ENCODE data around the gene GBF1.
"Not testable (repeated sequence)": the region's sequence is repeated elsewhere in the genome, so short reads cannot be mapped to it uniquely, and the experiment has no call there.

The GBF1 gene

GRCh38 chr10:102245082-102245931 lies at the start of gene GBF1:
Gene GBF1 (plus strand): TSS chr10:102245532. CDS start chr10:102258939, 13,407 bp downstream.
- peak; percentile 99 for DNase-seq (ENCODE audit: low spot score)

- DNase-seq (ENCODE audit: low spot score) = no peak
These were observed 48.4 kb upstream of the GBF1 start for GRCh38 chr10:102196893-102197292.

- no peak for DNase-seq (ENCODE audit: low spot score)
These were observed 47.3 kb upstream of the GBF1 start for GRCh38 chr10:102198027-102198426.

- no peak for DNase-seq (ENCODE audit: low spot score)
These were observed 44.3 kb upstream of the GBF1 start for GRCh38 chr10:102200751-102201640.

GRCh38 chr10:102202386-102202785 lies 42.9 kb upstream of the GBF1 start:
- DNase-seq (ENCODE audit: low spot score) = no peak

GRCh38 chr10:102208311-102209035 lies 36.9 kb upstream of the GBF1 start:
- DNase-seq (ENCODE audit: low spot score) = no peak

GRCh38 chr10:102211615-102212299 lies 33.6 kb upstream of the GBF1 start:
- no peak for DNase-seq (ENCODE audit: low spot score)

- DNase-seq (ENCODE audit: low spot score) = not testable (repeated sequence)
These were observed 31.7 kb upstream of the GBF1 start for GRCh38 chr10:102213599-102213998.

- no peak for DNase-seq (ENCODE audit: low spot score)
These were observed 26.0 kb upstream of the GBF1 start for GRCh38 chr10:102219370-102219769.

GRCh38 chr10:102220612-102221011 lies 24.7 kb upstream of the GBF1 start:
- DNase-seq (ENCODE audit: low spot score) = no peak

GRCh38 chr10:102222797-102223196 lies 22.5 kb upstream of the GBF1 start:
- no peak for DNase-seq (ENCODE audit: low spot score)

GRCh38 chr10:102225646-102226541 lies 19.4 kb upstream of the GBF1 start, which contains the start of gene ELOVL3:
Gene ELOVL3 (plus strand): TSS chr10:102226299. CDS start chr10:102226549, 250 bp downstream.
- DNase-seq (ENCODE audit: low spot score) = peak; percentile 91

GRCh38 chr10:102226542-102226870 lies 18.8 kb upstream of the GBF1 start:
- DNase-seq (ENCODE audit: low spot score) = no peak

- DNase-seq (ENCODE audit: low spot score) = no peak
These were observed 18.3 kb upstream of the GBF1 start for GRCh38 chr10:102227050-102227449.

GRCh38 chr10:102229810-102230263 lies 15.5 kb upstream of the GBF1 start:
- peak; percentile 87 for DNase-seq (ENCODE audit: low spot score)

- DNase-seq (ENCODE audit: low spot score) = no peak
These were observed 15.0 kb upstream of the GBF1 start for GRCh38 chr10:102230264-102230860.

- peak; percentile 48 for DNase-seq (ENCODE audit: low spot score)
These were observed 14.4 kb upstream of the GBF1 start for GRCh38 chr10:102230861-102231356.

GRCh38 chr10:102231357-102232318 lies 13.7 kb upstream of the GBF1 start:
- peak; percentile 61 for DNase-seq (ENCODE audit: low spot score)

GRCh38 chr10:102233997-102234396 lies 11.3 kb upstream of the GBF1 start:
- no peak for DNase-seq (ENCODE audit: low spot score)

Measured in CD4-positive, alpha-beta T cell treated with Interleukin-2 at 100 ng/mL for 4 hours (primary cell).